Measurements from ENCODE around the gene TXNDC8. TPM values are rescaled to one million over a fixed set of nuclear protein-coding genes. Genes with fewer than 3 reads are reported as not detected.

The TXNDC8 gene
- total and polyA plus RNA-seq, 2 of the 13 experiments (the other 11 are each of a cell fraction or from before 2014, with no cell fraction given), result not detected

DNA sequence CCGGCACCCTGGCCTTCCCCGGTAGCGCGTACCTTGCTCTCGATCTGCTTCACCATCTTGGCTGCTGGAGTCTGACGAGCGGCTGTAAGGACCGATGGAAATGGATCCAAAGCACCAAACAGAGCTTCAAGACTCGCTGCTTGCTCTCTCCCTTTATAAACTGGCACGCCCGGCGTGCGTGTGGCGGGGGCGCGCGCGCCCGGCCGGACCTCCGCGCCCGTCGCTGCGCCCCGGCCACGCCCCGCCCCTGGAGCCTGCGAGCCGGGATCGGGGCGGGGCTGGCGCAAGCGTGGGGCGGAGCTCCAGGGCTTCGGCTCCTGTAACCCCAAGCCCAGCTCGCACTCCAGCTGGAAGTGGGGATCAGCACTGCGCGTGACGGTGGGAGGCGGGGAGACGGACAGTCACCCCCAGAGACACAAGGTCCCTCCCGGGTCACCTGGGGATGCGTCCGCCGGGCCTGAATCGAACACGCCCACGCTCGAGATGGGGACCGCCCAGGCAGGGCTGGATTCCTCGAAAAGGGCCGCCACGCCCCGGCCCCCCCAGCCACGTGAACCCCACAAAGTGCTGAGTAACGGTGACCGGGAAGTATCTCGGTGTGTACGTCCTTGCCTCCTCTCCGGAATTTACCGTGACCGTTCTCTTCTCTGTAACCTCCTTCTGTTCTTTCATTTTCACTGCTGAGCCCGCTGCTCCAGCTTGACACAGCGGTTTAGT is 81.1 kb downstream of the TXNDC8 start, which contains the start of gene TXN (continued):
- TF ChIP-seq, protein P1, sequence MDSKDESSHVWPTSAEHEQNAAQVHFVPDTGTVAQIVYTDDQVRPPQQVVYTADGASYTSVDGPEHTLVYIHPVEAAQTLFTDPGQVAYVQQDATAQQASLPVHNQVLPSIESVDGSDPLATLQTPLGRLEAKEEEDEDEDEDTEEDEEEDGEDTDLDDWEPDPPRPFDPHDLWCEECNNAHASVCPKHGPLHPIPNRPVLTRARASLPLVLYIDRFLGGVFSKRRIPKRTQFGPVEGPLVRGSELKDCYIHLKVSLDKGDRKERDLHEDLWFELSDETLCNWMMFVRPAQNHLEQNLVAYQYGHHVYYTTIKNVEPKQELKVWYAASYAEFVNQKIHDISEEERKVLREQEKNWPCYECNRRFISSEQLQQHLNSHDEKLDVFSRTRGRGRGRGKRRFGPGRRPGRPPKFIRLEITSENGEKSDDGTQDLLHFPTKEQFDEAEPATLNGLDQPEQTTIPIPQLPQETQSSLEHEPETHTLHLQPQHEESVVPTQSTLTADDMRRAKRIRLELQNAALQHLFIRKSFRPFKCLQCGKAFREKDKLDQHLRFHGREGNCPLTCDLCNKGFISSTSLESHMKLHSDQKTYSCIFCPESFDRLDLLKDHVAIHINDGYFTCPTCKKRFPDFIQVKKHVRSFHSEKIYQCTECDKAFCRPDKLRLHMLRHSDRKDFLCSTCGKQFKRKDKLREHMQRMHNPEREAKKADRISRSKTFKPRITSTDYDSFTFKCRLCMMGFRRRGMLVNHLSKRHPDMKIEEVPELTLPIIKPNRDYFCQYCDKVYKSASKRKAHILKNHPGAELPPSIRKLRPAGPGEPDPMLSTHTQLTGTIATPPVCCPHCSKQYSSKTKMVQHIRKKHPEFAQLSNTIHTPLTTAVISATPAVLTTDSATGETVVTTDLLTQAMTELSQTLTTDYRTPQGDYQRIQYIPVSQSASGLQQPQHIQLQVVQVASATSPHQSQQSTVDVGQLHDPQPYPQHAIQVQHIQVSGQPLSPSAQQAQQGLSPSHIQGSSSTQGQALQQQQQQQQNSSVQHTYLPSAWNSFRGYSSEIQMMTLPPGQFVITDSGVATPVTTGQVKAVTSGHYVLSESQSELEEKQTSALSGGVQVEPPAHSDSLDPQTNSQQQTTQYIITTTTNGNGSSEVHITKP (CRISPR knock-in tag; IDR thresholded peaks at IDR 0.05; ENCODE audit: low read depth), result no peak; the same call in 1 of the 2 replicates
- TF ChIP-seq KLF9 (CRISPR knock-in tag; IDR thresholded peaks at IDR 0.05; ENCODE audit: low read depth) (no peak), NFE2 (CRISPR knock-in tag; IDR thresholded peaks at IDR 0.05) (peak; percentile 97), ZNF484 (CRISPR knock-in tag; IDR thresholded peaks at IDR 0.05; ENCODE audit: borderline replicate concordance, low read depth) (no peak), FLYWCH1 (CRISPR knock-in tag; IDR thresholded peaks at IDR 0.05) (no peak), ZNF253 (CRISPR knock-in tag; IDR thresholded peaks at IDR 0.05; ENCODE audit: borderline replicate concordance) (no peak), ZNF737 (CRISPR knock-in tag; IDR thresholded peaks at IDR 0.05; ENCODE audit: borderline replicate concordance) (no peak), ELF3 (CRISPR knock-in tag; IDR thresholded peaks at IDR 0.05) (peak; percentile 17; the same call in 1 of the 2 replicates), ZNF282 (IDR thresholded peaks at IDR 0.05; ENCODE audit: partially characterized antibody) (no peak), MED8 (CRISPR knock-in tag; IDR thresholded peaks at IDR 0.05; ENCODE audit: insufficient replicate concordance) (peak; percentile 23), RBM39 (IDR thresholded peaks at IDR 0.05; ENCODE audit: low read depth, low read length, poor library complexity, severe bottlenecking) (no peak), POLR2A (IDR thresholded peaks at IDR 0.05; ENCODE audit: insufficient read depth in 1 of 2, low read depth in 2 of 2, low read length in 2 of 2) (peak; percentile 90 to 98), SALL2 (CRISPR knock-in tag; IDR thresholded peaks at IDR 0.05) (peak; percentile 33; the same call in 1 of the 2 replicates), TSC22D2 (CRISPR knock-in tag; IDR thresholded peaks at IDR 0.05; ENCODE audit: borderline replicate concordance) (no peak), ZNF543 (CRISPR knock-in tag; IDR thresholded peaks at IDR 0.05) (no peak), NR2F6 (IDR thresholded peaks at IDR 0.05) (no peak), NR2F6 (CRISPR knock-in tag; IDR thresholded peaks at IDR 0.05) (0 out of 2 replicates have a peak, but pooled peaks have one; percentile 8), ZNF772 (CRISPR knock-in tag; IDR thresholded peaks at IDR 0.05) (peak; percentile 82; the same call in 1 of the 2 replicates)
- TF ChIP-seq, protein P2, sequence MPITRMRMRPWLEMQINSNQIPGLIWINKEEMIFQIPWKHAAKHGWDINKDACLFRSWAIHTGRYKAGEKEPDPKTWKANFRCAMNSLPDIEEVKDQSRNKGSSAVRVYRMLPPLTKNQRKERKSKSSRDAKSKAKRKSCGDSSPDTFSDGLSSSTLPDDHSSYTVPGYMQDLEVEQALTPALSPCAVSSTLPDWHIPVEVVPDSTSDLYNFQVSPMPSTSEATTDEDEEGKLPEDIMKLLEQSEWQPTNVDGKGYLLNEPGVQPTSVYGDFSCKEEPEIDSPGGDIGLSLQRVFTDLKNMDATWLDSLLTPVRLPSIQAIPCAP (CRISPR knock-in tag; IDR thresholded peaks at IDR 0.05; ENCODE audit: low read depth), result no peak
- TF ChIP-seq, protein P3, sequence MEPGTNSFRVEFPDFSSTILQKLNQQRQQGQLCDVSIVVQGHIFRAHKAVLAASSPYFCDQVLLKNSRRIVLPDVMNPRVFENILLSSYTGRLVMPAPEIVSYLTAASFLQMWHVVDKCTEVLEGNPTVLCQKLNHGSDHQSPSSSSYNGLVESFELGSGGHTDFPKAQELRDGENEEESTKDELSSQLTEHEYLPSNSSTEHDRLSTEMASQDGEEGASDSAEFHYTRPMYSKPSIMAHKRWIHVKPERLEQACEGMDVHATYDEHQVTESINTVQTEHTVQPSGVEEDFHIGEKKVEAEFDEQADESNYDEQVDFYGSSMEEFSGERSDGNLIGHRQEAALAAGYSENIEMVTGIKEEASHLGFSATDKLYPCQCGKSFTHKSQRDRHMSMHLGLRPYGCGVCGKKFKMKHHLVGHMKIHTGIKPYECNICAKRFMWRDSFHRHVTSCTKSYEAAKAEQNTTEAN (CRISPR knock-in tag; conservative IDR thresholded peaks at IDR 0.05), result no peak
- TF ChIP-seq, protein P4, sequence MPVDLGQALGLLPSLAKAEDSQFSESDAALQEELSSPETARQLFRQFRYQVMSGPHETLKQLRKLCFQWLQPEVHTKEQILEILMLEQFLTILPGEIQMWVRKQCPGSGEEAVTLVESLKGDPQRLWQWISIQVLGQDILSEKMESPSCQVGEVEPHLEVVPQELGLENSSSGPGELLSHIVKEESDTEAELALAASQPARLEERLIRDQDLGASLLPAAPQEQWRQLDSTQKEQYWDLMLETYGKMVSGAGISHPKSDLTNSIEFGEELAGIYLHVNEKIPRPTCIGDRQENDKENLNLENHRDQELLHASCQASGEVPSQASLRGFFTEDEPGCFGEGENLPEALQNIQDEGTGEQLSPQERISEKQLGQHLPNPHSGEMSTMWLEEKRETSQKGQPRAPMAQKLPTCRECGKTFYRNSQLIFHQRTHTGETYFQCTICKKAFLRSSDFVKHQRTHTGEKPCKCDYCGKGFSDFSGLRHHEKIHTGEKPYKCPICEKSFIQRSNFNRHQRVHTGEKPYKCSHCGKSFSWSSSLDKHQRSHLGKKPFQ (CRISPR knock-in tag; IDR thresholded peaks at IDR 0.05; ENCODE audit: insufficient replicate concordance), result peak; percentile 83

Measured in HepG2 (cell line).